Parathyroid adenoma (tissue), 2 donors: ENCODE measurements around the gene SPACA4.

Experiments used
- H2AFZ ChIP-seq: fragments of 300-600 bp; sonication (generic); one replicate; pipeline ENCODE4 v1.7.0; 2017; ENCODE audit warnings: antibody characterized with exemption, mild to moderate bottlenecking
- H3K27ac ChIP-seq: fragments of 300-600 bp; sonication (generic); one replicate; pipeline ENCODE4 v1.7.0; 2017
- H3K27me3 ChIP-seq: fragments of 300-600 bp; sonication (generic); one replicate; pipeline ENCODE4 v1.7.0; 2017; ENCODE audit warnings: low read length; ENCODE audit not compliant: control insufficient read depth, insufficient read depth
- H3K36me3 ChIP-seq: fragments of 300-600 bp; sonication (generic); one replicate; pipeline ENCODE4 v1.7.0; 2017; ENCODE audit warnings: low read length; ENCODE audit not compliant: control insufficient read depth, insufficient read depth
- H3K4me1 ChIP-seq: fragments of 300-600 bp; sonication (generic); one replicate; pipeline ENCODE4 v1.7.0; 2017; ENCODE audit warnings: control low read depth
- H3K4me2 ChIP-seq: fragments of 300-600 bp; sonication (generic); one replicate; pipeline ENCODE4 v1.7.0; 2017; ENCODE audit warnings: low read length
- H3K4me3 ChIP-seq: fragments of 300-600 bp; sonication (generic); one replicate; pipeline ENCODE4 v1.7.0; 2017; ENCODE audit warnings: low read depth, low read length
- H3K79me2 ChIP-seq: fragments of 300-600 bp; sonication (generic); one replicate; pipeline ENCODE4 v1.7.0; 2017; ENCODE audit warnings: control low read depth
- H3K9ac ChIP-seq: fragments of 300-600 bp; sonication (generic); one replicate; pipeline ENCODE4 v1.7.0; 2017; ENCODE audit warnings: mild to moderate bottlenecking
- H3K9me3 ChIP-seq: fragments of 300-600 bp; sonication (generic); one replicate; pipeline ENCODE4 v1.7.0; 2017; ENCODE audit warnings: low read length; ENCODE audit not compliant: control insufficient read depth
- CTCF ChIP-seq: fragments of 300-600 bp; sonication (generic); IDR thresholded peaks from one replicate; pipeline ENCODE4 v1.7.0; 2017; ENCODE audit warnings: antibody characterized with exemption, mild to moderate bottlenecking
- donor health status: primary hyperparathyroidism.

The SPACA4 gene

GRCh38 chr19:48582168-48582567 lies 24.4 kb upstream of the SPACA4 start:
- no peaks in the 10 kb centered on the region for H3K36me3 ChIP-seq
- H3K27ac ChIP-seq, result no peak overlapping the region
- no peaks in the 10 kb centered on the region for H3K9me3 ChIP-seq
- no peak overlapping the region for H3K9ac ChIP-seq
- H3K4me3 ChIP-seq, result no peak overlapping the region
- no peak overlapping the region for H3K4me2 ChIP-seq
- H3K27me3 ChIP-seq, result no peaks in the 10 kb centered on the region
- H2AFZ ChIP-seq, result no peak overlapping the region
- H3K4me1 ChIP-seq, result peaks cover 4% of the 10 kb centered on the region
- no peak for TF ChIP-seq CTCF
- H3K79me2 ChIP-seq, result no peaks in the 10 kb centered on the region

DNA sequence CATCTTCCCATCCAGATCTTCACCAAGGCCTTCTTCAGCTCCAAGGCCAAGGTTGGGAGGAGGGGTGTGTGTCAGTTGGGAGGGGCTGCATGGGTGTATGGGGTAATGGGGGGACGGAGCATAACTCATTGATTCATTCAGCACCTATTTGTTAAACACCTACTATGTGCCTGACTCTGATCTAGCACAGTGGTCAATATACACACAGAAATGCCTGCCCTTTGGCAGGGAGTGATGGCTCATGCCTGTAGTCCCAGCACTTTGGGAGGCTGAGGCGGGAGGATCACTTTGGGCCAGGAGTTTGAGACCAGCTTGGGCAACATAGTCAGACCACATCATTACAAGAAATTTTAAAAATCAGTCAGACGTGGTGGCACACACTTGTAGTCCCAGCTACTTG lies 19.2 kb upstream of the SPACA4 start:
- Histone ChIP-seq H3K4me1 (peaks cover 4% of the 10 kb centered on the region), H2AFZ (no peak overlapping the region), H3K4me2 (no peak overlapping the region), H3K79me2 (no peaks in the 10 kb centered on the region), H3K27me3 (no peaks in the 10 kb centered on the region), H3K4me3 (no peak overlapping the region), H3K9ac (no peak overlapping the region), H3K36me3 (no peaks in the 10 kb centered on the region), H3K27ac (no peak overlapping the region), H3K9me3 (no peaks in the 10 kb centered on the region)
- TF ChIP-seq CTCF, result no peak

DNA sequence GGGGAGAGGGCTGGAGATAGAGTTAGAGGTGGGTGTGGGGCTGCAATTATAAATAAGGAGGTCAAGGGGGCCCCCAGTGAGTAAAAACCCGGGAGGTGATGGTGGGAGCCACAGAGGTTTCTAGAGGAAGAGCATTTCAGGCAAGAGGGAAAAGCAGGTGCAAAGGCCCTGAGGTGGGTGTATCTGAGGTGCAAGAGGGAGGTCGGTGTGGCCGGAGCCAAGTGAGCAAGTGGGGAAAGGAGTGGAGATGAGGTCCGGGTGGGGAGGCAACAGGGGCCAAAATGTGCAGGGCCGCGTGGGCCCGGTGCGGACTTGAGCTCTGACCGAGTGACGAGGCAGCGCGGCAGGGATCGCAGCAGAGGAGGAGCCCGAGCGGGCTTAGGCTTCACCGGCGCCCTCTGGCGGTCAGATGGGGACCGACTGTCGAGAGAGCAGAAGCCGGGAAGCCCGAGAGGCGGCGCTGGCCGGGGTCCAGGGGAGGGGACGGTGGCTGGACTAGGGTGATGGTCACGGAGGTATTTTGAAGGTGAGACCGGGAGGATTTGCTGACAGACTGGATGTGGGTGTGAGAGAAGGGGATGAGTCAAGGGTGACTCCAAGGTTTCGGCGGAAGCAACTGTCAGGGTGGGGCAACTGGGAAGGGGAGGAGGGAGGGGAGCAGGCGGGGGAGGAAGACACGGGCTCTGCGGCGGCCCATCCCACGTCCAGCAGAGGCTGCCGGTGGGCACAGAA lies 17.7 kb upstream of the SPACA4 start:
- no peak overlapping the region for H3K9ac ChIP-seq
- H3K4me1 ChIP-seq, result peaks cover 3% of the 10 kb centered on the region
- no peaks in the 10 kb centered on the region for H3K9me3 ChIP-seq
- H3K4me3 ChIP-seq, result peak overlapping the region; percentile 41
- no peak overlapping the region for H3K27ac ChIP-seq
- H2AFZ ChIP-seq, result peak overlapping the region; percentile 69
- H3K4me2 ChIP-seq, result peak overlapping the region; percentile 64
- no peaks in the 10 kb centered on the region for H3K79me2 ChIP-seq
- H3K27me3 ChIP-seq, result no peaks in the 10 kb centered on the region
- peak; percentile 96 for TF ChIP-seq CTCF
- no peaks in the 10 kb centered on the region for H3K36me3 ChIP-seq

DNA sequence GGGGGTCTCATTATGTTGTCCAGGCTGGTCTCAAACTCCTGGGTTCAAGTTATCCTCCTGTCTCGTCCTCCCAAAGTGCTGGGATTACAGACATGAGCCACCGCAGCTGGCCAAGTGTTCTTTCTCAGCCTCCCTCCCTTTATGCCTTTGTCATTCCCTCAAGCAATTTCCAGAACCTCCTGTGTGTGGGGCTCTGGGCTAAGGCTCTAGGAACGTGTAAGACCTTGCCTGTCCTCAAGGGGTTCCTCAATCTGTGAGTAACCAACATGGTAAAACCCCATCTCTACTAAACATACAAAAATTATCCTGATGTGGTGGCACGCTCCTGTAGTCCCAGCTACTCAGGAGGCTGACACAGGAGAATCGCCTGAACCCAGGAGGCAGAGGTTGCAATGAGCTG lies 15.5 kb upstream of the SPACA4 start:
- Histone ChIP-seq H3K4me2 (no peak overlapping the region), H3K79me2 (no peaks in the 10 kb centered on the region), H3K36me3 (no peaks in the 10 kb centered on the region), H3K27me3 (no peaks in the 10 kb centered on the region), H3K9ac (no peak overlapping the region), H3K9me3 (no peaks in the 10 kb centered on the region), H2AFZ (no peak overlapping the region), H3K4me3 (no peak overlapping the region), H3K27ac (no peak overlapping the region), H3K4me1 (no peaks in the 10 kb centered on the region)
- no peak for TF ChIP-seq CTCF

- Histone ChIP-seq H3K4me2 (no peak overlapping the region), H3K27me3 (no peaks in the 10 kb centered on the region)
- TF ChIP-seq CTCF, result no peak
Observed at GRCh38 chr19:48595171-48595570, 11.4 kb upstream of the SPACA4 start.

More at GRCh38 chr19:48595171-48595570, 11.4 kb upstream of the SPACA4 start:
- H3K79me2 ChIP-seq, result no peaks in the 10 kb centered on the region
- H2AFZ ChIP-seq, result no peak overlapping the region
- H3K4me1 ChIP-seq, result no peaks in the 10 kb centered on the region
- no peak overlapping the region for H3K9ac ChIP-seq
- H3K27ac ChIP-seq, result no peak overlapping the region
- no peaks in the 10 kb centered on the region for H3K9me3 ChIP-seq
- no peak overlapping the region for H3K4me3 ChIP-seq
- H3K36me3 ChIP-seq, result no peaks in the 10 kb centered on the region
